A549 (cell line): Measurements from ENCODE around the gene RIMS1. TPM values are rescaled to one million over a fixed set of nuclear protein-coding genes. Genes with fewer than 3 reads are reported as not detected.

Experiments used
- ATAC-seq, 2 experiments: fragments of 200-7000 bp in 1 of 2; fragments of >200 bp in 1 of 2; cut with Nextera tagmentation in 1 of 2; cut with Tn5 transposase in 1 of 2; 3 replicates each; pipeline versions ENCODE4 v1.8.0 to v1.9.1; 2018 to 2020; ENCODE audit warnings: mild to moderate bottlenecking in 1 of 2, moderate library complexity in 1 of 2
- CTCF ChIA-PET: fragments of 300-600 bp; sonication (Branson Sonifier 250); formaldehyde crosslinking; extraction: SDS; loops from one replicate; lab custom pipeline; 2021; ENCODE audit warnings: antibody characterized with exemption, inconsistent platforms; lab: Yijun Ruan, JAX
- POLR2A ChIA-PET: fragments of 350-600 bp; formaldehyde crosslinking; extraction: SDS; loops from one replicate; lab custom pipeline; 2021; ENCODE audit warnings: antibody characterized with exemption, inconsistent platforms; lab: Yijun Ruan, JAX
- DNase-seq, 2 experiments: peaks; one replicate each; pipeline versions ENCODE4 v3.0.0 to v3.0.0-alpha.2; 2011 to 2016; ENCODE audit warnings: low read depth in 1 of 2, low spot score in 1 of 2
- FAIRE-seq: peaks from 2 replicates; lab custom pipeline; 2011; peaks lifted over from hg19 to GRCh38; lab: Jason Lieb, UNC
- H3K27ac ChIP-seq, 2 experiments: fragments of >200 bp; sonication (Bioruptor Twin); formaldehyde crosslinking; 3 replicates each; pipeline ENCODE4 v1.5.1; 2016 to 2017
- H3K4me1 ChIP-seq: fragments of >200 bp; sonication (Bioruptor Twin); formaldehyde crosslinking; 3 replicates; pipeline ENCODE4 v1.6.1; 2016
- H3K4me2 ChIP-seq: fragments of >200 bp; sonication (Bioruptor Twin); formaldehyde crosslinking; 3 replicates; pipeline ENCODE4 v1.6.1; 2016
- H3K4me3 ChIP-seq: fragments of >200 bp; sonication (Bioruptor Twin); formaldehyde crosslinking; 3 replicates; pipeline ENCODE4 v1.5.1; 2016
- H3K9me3 ChIP-seq: fragments of >200 bp; sonication (Bioruptor Twin); formaldehyde crosslinking; 3 replicates; pipeline ENCODE4 v1.6.1; 2016
- ATOH8 ChIP-seq: fragments of 250-450 bp; sonication (Bioruptor Pico); IDR thresholded peaks from 2 replicates; pipeline ENCODE4 v1.5.0; 2020; ENCODE audit warnings: low read depth, mild to moderate bottlenecking, moderate library complexity
- BHLHE40 ChIP-seq: IDR thresholded peaks from 2 replicates; pipeline ENCODE4 v1.6.1; 2012; ENCODE audit warnings: low read depth, low read length, inconsistent platforms
- CBX8 ChIP-seq: fragments of 200-600 bp; sonication (generic); IDR thresholded peaks from 2 replicates; pipeline ENCODE4 v1.6.1; 2016
- CEBPB ChIP-seq, 2 experiments: fragments of >200 bp in 1 of 2; sonication (Bioruptor Twin) in 1 of 2; formaldehyde crosslinking in 1 of 2; IDR thresholded peaks; 2 replicates each; pipeline ENCODE4 v1.6.1; 2012 to 2016
- CHD2 ChIP-seq: fragments of 150-350 bp; IDR thresholded peaks from 2 replicates; pipeline ENCODE4 v1.6.1; 2014; ENCODE audit warnings: low read length; ENCODE audit not compliant: partially characterized antibody
- CHD4 ChIP-seq: fragments of 200-600 bp; sonication (generic); IDR thresholded peaks from 2 replicates; pipeline ENCODE4 v1.6.1; 2016; ENCODE audit warnings: antibody characterized with exemption, mild to moderate bottlenecking, borderline replicate concordance
- E2F6 ChIP-seq: IDR thresholded peaks from 2 replicates; pipeline ENCODE4 v1.6.1; 2012; ENCODE audit warnings: low read depth, borderline replicate concordance
- EHF ChIP-seq: fragments of 250-450 bp; sonication (Bioruptor Pico); IDR thresholded peaks from 2 replicates; pipeline ENCODE4 v1.5.0; 2020; ENCODE audit warnings: mild to moderate bottlenecking
- EP300 ChIP-seq, 2 experiments: fragments of >200 bp; sonication (Bioruptor Twin); formaldehyde crosslinking; IDR thresholded peaks; 2 replicates in 1 of 2; 3 replicates in 1 of 2; pipeline ENCODE4 v1.6.1; 2016 to 2017
- ESRRA ChIP-seq: fragments of 150-350 bp; IDR thresholded peaks from 2 replicates; pipeline ENCODE4 v1.6.1; 2014; ENCODE audit warnings: mild to moderate bottlenecking, low read length, borderline replicate concordance
- FOSL2 ChIP-seq, 2 experiments: fragments of 450-650 bp in 1 of 2; fragments of >200 bp in 1 of 2; sonication (Bioruptor Twin) in 1 of 2; formaldehyde crosslinking; IDR thresholded peaks; 2 replicates each; pipeline versions ENCODE4 v1.5.0 to v1.6.1; 2016 to 2020; ENCODE audit warnings: mild to moderate bottlenecking in 1 of 2, moderate library complexity in 1 of 2
- FOXS1 ChIP-seq: fragments of 250-450 bp; sonication (Bioruptor Pico); IDR thresholded peaks from 2 replicates; pipeline ENCODE4 v1.5.0; 2020; ENCODE audit warnings: mild to moderate bottlenecking, moderate library complexity
- HEYL ChIP-seq: fragments of 250-450 bp; sonication (Bioruptor Pico); IDR thresholded peaks from 2 replicates; pipeline ENCODE4 v1.8.0; 2021; ENCODE audit warnings: mild to moderate bottlenecking, moderate library complexity
- JUN ChIP-seq, 2 experiments: fragments of >200 bp; sonication (Bioruptor Twin); formaldehyde crosslinking; IDR thresholded peaks; 2 replicates in 1 of 2; 3 replicates in 1 of 2; pipeline ENCODE4 v1.6.1; 2016 to 2017
- JUNB ChIP-seq: fragments of >200 bp; sonication (Bioruptor Twin); formaldehyde crosslinking; IDR thresholded peaks from 2 replicates; pipeline ENCODE4 v1.6.1; 2016
- KDM5A ChIP-seq: fragments of 200-600 bp; sonication (generic); IDR thresholded peaks from 2 replicates; pipeline ENCODE4 v1.6.1; 2016; ENCODE audit warnings: antibody characterized with exemption, mild to moderate bottlenecking
- MAFK ChIP-seq: fragments of 450-650 bp; IDR thresholded peaks from 2 replicates; pipeline ENCODE4 v1.6.1; 2014; ENCODE audit not compliant: partially characterized antibody
- MAX ChIP-seq: IDR thresholded peaks from 2 replicates; pipeline ENCODE4 v1.6.1; 2012
- NR3C1 ChIP-seq: fragments of >200 bp; sonication (Bioruptor Twin); formaldehyde crosslinking; IDR thresholded peaks from 3 replicates; pipeline ENCODE4 v1.6.1; 2017
- PHF8 ChIP-seq: fragments of 200-600 bp; sonication (generic); IDR thresholded peaks from 2 replicates; pipeline ENCODE4 v1.6.1; 2016; ENCODE audit warnings: low read depth, mild to moderate bottlenecking, antibody characterized with exemption, moderate library complexity, borderline replicate concordance
- POLR2AphosphoS2 ChIP-seq: conservative IDR thresholded peaks from 2 replicates; pipeline ENCODE4 v1.6.1; 2012; ENCODE audit warnings: low read length, improper control_type of control experiment, inconsistent platforms
- RAD21 ChIP-seq, 2 experiments: fragments of >200 bp in 1 of 2; sonication (Bioruptor Twin) in 1 of 2; formaldehyde crosslinking in 1 of 2; IDR thresholded peaks in 1 of 2; conservative IDR thresholded peaks in 1 of 2; 2 replicates in 1 of 2; 3 replicates in 1 of 2; pipeline ENCODE4 v1.6.1; 2012 to 2018; ENCODE audit warnings: inconsistent platforms in 1 of 2
- RARB ChIP-seq: fragments of 250-450 bp; sonication (Bioruptor Pico); IDR thresholded peaks from 2 replicates; pipeline ENCODE4 v1.8.0; 2021; ENCODE audit warnings: mild to moderate bottlenecking, moderate library complexity
- RCOR1 ChIP-seq: fragments of 150-350 bp; IDR thresholded peaks from 2 replicates; pipeline ENCODE4 v1.6.1; 2014; ENCODE audit warnings: antibody characterized with exemption, low read length, low read depth
- RFX5 ChIP-seq: fragments of 450-650 bp; IDR thresholded peaks from 2 replicates; pipeline ENCODE4 v1.7.1; 2014; ENCODE audit warnings: antibody characterized with exemption, mild to moderate bottlenecking, moderate library complexity
- TFCP2L1 ChIP-seq: fragments of 250-450 bp; sonication (Bioruptor Pico); IDR thresholded peaks from 2 replicates; pipeline ENCODE4 v1.5.0; 2021; ENCODE audit warnings: mild to moderate bottlenecking
- USF2 ChIP-seq: fragments of 450-650 bp; IDR thresholded peaks from 2 replicates; pipeline ENCODE4 v1.6.1; 2014; ENCODE audit warnings: antibody characterized with exemption
- ZC3H11A ChIP-seq: fragments of 450-650 bp; IDR thresholded peaks from 2 replicates; pipeline ENCODE4 v1.6.1; 2014; ENCODE audit warnings: antibody characterized with exemption, mild to moderate bottlenecking
- ZFP36 ChIP-seq: fragments of 450-650 bp; IDR thresholded peaks from 2 replicates; pipeline ENCODE4 v1.6.1; 2014; ENCODE audit warnings: borderline replicate concordance; ENCODE audit not compliant: partially characterized antibody
- ZNF302 ChIP-seq: fragments of 250-450 bp; sonication (Bioruptor Pico); IDR thresholded peaks from 2 replicates; pipeline ENCODE4 v1.9.0; 2021; ENCODE audit warnings: inconsistent platforms, mild to moderate bottlenecking, moderate library complexity
- ZSCAN20 ChIP-seq: fragments of 250-450 bp; sonication (Bioruptor Pico); IDR thresholded peaks from 2 replicates; pipeline ENCODE4 v1.8.0; 2022; ENCODE audit warnings: mild to moderate bottlenecking, moderate library complexity
- WGBS: methylation state at CpG from one replicate; pipeline ENCODE4 v1.1.6; 2017; ENCODE audit errors: missing lambda C conversion rate; 5-methylcytosine and 5-hydroxymethylcytosine counted together
- polyA plus RNA-seq, 4 experiments: library from polyadenylated mRNA; depleted of rRNA in 3 of 4; stranded (reverse); fragments of >200 nt; fragmentation: RNase III in 1 of 4; extraction: RNeasy Plus Mini Kit Qiagen cat#74134 plus additional on column Dnase treatment in 1 of 4; gene quantifications; 2 replicates in 3 of 4; 3 replicates in 1 of 4; pipeline ENCODE4 v1.2.3, GENCODE V29; 2011 to 2017

RIMS1 gene
- polyA plus RNA-seq, 2 of the 4 experiments (the other 2 are of a cell fraction): 0.03 TPM; not detected in 1

GRCh38 chr6:72213654-72214053, 327.3 kb downstream of the RIMS1 start:
- Histone ChIP-seq H3K4me2 (no peak overlapping the region), H3K9me3 (no peaks in the 10 kb centered on the region), H3K27ac (no peak overlapping the region), H3K4me3 (no peak overlapping the region), H3K4me1 (no peaks in the 10 kb centered on the region)
- DNase-seq (no peak), ATAC-seq (no peak), FAIRE-seq (no peak)
- WGBS: 92% methylated on average over 1 of the region's 1 CpG
- CTCF ChIA-PET: no interaction called here
- TF ChIP-seq ATOH8 (CRISPR knock-in tag) (no peak), POLR2AphosphoS2 (no peak), MAX (no peak), RCOR1 (no peak), E2F6 (no peak), CHD4 (no peak), RFX5 (no peak), ZNF302 (CRISPR knock-in tag) (no peak), CEBPB (IDR thresholded peaks at IDR 0.05) (no peak), JUN (IDR thresholded peaks at IDR 0.05) (no peak), CBX8 (no peak), ZC3H11A (no peak), RAD21 (conservative IDR thresholded peaks at IDR 0.05 in 1 of 2, IDR thresholded peaks at IDR 0.05 in 1 of 2) (no peak), USF2 (no peak), PHF8 (no peak), RARB (CRISPR knock-in tag) (no peak), NR3C1 (no peak), KDM5A (no peak), TFCP2L1 (CRISPR knock-in tag) (no peak)
- POLR2A ChIA-PET: no interaction called here

GRCh38 chr6:72216222-72217068, 330.1 kb downstream of the RIMS1 start:
- Histone ChIP-seq H3K9me3 (no peaks in the 10 kb centered on the region), H3K4me3 (no peak overlapping the region), H3K4me1 (no peaks in the 10 kb centered on the region), H3K4me2 (no peak overlapping the region), H3K27ac (no peak overlapping the region)
- ChIA-PET CTCF (no interaction called here), POLR2A (no interaction called here)
- DNase-seq: no peak
- FAIRE-seq: no peak
- WGBS: 17% methylated on average over 4 of the region's 4 CpGs
- no peak for ATAC-seq
- TF ChIP-seq MAFK (peak; percentile 7), EHF (CRISPR knock-in tag) (no peak), JUN (IDR thresholded peaks at IDR 0.05) (no peak)

- no peak overlapping the region for H3K27ac ChIP-seq
- 34% methylated on average over 2 of the region's 2 CpGs for WGBS
- H3K4me1 ChIP-seq: no peaks in the 10 kb centered on the region
- FAIRE-seq: no peak
- TF ChIP-seq ZSCAN20 (CRISPR knock-in tag) (no peak), RFX5 (no peak), MAFK (no peak), ESRRA (no peak), USF2 (no peak), NR3C1 (no peak), EP300 (IDR thresholded peaks at IDR 0.05) (no peak), FOSL2 (IDR thresholded peaks at IDR 0.05) (no peak), FOSL2 (CRISPR knock-in tag; IDR thresholded peaks at IDR 0.05) (no peak), RAD21 (conservative IDR thresholded peaks at IDR 0.05 in 1 of 2, IDR thresholded peaks at IDR 0.05 in 1 of 2) (no peak), BHLHE40 (no peak), E2F6 (no peak), JUNB (no peak), FOXS1 (no peak), HEYL (no peak), ZFP36 (no peak), CHD2 (no peak)
- DNase-seq: no peak
- POLR2A ChIA-PET: no interaction called here
- no peak for ATAC-seq
- no peak overlapping the region for H3K4me2 ChIP-seq
- H3K4me3 ChIP-seq: no peak overlapping the region
- no peaks in the 10 kb centered on the region for H3K9me3 ChIP-seq
- CTCF ChIA-PET: no interaction called here
Observed at GRCh38 chr6:72217626-72218025, 331.3 kb downstream of the RIMS1 start.
